ENCODE measurements around the gene IRGQ.
A peak's percentile ranks its signal among the peaks of the same experiment; 100 is the strongest.
"Not testable (repeated sequence)": the region's sequence is repeated elsewhere in the genome, so short reads cannot be mapped to it uniquely, and the experiment has no call there.

IRGQ gene

DNA sequence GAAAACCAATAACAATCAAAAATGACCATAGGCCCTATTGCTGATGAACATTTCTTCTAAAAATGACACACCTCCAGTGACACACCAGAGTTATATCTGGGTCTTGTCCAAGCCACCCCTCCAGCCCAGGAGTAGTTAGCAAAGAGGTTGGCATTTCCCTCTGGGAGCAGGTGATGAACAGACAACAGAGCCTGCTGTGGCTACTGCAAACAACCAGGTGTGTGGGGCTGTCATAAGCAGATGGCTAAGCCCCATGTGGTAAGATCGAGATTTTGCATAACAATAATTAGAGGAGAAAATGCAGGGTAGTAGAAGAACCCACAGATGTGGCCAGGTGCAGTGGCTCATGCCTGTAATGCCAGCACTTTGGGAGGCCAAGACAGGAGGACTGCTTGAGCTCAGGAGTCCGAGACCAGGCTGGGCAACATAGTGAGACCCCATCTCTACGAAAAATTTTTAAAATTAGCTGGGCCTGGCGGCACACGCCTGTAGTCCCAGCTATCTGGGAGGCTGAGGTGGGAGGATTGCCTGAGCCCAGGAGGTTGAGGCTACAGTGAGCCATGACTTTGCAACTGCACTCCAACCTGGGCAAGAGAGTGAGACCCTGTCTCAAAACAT lies 25.7 kb downstream of the IRGQ start:
- no peak for DNase-seq

DNA sequence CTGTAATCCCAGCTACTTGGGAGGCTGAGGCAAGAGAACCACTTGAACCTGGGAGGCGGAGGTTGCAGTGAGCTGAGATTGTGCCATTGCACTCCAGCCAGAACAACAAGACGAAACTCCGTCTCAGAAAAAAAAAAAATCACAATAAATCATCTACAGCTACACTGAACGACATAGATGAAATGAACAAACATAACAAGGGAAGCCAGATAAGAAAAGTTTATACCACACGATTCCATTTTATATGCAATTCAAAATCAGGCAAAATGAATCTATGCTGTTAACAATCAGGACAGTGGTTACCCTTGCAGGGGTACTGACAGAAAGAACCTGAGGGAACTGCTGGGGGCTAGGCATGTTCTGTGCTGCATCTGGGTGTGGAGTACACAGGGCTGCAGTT lies 26.3 kb downstream of the IRGQ start:
- DNase-seq, result no peak

DNA sequence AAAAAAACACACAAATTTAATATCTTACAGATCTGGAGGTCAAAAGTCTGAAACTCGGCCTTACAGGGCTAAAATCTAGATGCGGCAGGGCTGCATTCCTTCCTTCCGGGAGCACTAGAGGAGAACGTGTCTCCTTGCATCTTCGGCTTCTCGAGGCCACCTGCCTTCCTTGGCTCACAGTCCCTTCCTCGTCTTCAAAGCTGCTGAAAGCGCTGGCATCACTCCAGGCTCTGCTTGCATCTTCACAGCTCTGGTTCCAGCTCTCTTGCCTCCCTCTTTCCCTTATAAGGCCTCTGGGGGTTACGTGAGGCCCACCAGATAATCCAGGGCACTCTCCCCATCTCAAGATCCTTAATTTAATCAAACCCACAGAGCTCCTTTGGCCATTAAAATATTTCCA lies 31.1 kb downstream of the IRGQ start:
- no peak for DNase-seq

DNA sequence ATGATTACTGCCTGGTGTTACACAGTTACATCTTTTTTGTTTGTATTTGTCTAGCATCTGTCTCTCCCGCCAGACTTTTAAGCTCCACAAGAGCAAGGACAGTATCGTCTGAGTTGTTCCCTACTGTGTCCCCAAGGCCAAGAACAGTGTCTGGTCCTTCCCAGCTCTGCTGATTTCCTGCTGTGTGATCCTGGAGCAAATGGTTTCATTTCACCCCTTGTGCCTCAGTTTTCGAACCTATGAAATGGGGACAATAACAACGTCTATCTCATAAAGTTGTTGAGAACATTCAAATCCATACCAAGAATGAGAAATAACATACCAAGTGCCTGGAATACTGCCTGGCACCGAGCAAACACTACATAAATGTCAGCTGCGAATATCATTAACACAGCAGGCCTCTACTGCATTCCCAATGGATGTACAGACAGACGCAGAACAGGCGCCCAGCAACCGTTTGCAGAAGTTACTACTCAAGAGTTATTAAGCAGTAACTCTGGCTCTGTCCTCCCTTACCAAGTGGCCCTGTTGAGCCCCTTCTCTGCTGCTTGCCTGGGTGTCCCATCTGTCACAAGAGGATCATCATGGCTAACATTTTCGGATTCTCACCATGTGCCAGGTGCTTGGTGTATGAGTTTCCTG lies 32.0 kb downstream of the IRGQ start:
- DNase-seq, result no peak

DNA sequence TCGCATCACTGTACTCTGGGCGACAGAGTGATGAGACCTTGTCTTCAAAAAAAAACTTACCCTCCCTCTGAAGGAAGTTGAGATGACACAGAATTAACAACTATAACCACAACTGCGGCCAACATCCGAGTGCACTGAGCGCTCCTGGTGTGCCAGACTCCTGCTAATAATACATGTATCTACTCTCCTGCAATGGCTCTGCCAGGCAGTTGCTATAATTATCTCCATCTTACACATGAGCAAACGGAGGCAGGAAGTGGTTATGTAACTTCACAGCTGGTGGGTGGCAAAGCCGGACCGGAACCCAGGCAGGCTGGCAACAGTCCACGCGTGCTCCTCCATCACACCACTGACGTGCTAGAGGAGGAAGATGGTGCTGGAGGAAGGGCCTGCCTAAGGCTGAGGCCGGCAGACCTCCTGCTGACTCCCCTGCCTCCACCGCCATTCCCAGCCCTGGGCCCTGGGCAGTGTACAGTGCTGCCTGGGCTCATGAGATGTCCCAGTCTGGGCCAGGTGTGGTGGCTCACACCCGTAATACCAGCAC lies 33.2 kb downstream of the IRGQ start:
- DNase-seq, result no peak

DNA sequence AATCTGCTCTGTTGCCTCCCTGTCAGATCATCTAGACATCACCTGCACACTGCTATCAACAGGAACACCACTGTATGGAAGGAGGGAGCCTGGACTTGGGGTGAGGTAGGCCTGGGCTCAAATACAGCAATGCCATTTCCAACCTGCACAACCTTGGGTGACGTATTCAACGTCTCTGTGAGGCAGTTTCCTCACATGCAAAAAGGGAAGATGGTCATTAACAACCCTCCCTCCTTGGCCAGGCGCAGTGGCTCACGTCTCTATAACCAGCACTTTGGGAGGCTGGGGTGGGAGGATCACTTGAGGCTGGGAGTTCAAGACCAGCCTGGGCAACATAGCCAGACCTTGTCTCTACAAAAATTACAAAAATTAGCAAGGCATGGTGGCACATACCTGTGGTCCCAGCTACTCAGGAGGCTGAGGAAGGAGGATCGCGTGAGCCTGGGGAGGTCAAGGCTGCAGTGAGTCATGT lies 33.7 kb downstream of the IRGQ start:
- no peak for DNase-seq

DNA sequence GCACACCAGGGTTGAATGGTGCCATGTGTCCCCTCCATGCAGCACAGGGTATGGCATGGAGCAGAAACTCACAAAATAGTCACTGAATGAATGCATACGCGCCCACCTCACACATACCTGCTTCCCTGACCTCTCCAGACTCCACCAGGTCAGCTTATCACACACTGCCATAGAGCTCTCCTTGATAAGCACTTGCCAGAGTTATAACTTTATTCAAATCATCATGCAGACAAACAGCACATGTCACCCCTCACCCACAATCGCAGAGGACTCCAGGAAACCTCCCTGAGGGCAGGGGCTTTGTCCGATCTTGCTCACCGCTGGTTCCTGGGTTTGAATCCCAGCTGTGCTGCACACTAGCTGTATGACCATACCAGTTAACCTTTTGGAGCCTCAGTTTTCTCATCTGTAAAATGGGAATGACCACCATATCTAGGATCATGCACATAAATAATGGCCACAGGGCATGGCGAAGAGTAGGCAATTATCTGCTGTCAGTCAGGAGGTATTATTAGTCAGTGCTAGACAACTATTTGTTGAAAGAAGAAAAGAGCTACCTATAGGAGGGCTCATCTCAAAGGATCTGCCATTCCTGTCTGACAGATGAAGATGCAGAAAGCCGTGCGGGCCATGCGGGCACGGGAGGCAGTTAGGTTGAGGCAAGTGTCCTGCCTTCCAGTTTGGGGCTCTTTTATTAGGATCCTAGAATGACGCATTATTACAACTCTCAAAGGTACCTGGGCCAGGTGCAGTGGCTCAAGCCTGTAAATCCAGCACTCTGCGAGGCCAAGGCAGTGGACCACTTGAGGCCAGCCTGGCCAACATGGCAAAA lies 34.6 kb downstream of the IRGQ start:
- DNase-seq, result no peak

DNA sequence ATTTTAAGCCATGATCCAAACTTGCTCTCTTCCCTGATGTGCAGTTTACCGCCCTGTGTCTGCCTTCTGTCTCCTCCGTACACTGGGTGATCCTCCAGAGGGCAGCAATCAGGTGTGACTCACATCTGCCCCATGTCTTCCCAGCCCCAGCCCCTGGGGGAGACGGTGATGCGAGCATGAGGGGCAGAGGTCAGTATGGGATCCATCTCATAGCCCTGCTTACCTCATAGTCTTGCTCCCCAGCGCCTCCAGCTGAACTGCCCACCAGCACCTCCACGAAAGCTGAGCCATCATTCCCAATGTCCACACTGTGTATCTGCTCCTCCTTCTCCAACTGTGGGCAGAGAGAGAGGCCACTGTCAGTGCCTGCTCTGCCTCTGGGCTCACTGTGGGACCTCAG lies 35.2 kb downstream of the IRGQ start:
- DNase-seq, result peak; percentile 65

DNA sequence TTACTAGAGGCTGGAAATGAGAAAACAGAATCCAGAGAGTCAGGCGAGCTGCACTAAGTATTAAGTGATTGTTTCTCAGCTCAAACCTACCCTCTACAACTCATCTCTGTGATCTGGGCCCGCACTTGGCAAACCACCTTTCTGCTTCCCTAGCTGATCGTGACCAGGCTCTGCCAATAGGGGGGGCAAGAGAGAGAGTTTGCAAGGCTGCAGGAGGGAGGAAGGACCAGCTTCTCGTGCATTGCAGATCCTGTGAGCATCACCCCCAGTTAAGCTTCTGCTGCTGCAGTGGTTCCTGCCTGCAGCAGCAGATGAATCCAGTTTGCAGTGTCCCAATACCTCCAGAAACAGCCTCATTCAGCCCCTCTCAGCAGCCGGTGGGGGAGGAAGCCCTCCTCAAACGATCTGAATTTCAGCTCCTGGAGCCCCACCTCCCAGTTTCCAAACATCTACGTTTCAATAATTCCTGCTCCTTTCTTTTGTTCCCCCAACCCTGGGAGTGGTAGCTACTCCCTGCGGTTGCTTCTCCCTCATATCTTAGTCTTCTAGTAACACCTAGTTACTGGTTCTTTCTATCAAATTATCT lies 40.7 kb downstream of the IRGQ start:
- peak; percentile 88 for DNase-seq

DNA sequence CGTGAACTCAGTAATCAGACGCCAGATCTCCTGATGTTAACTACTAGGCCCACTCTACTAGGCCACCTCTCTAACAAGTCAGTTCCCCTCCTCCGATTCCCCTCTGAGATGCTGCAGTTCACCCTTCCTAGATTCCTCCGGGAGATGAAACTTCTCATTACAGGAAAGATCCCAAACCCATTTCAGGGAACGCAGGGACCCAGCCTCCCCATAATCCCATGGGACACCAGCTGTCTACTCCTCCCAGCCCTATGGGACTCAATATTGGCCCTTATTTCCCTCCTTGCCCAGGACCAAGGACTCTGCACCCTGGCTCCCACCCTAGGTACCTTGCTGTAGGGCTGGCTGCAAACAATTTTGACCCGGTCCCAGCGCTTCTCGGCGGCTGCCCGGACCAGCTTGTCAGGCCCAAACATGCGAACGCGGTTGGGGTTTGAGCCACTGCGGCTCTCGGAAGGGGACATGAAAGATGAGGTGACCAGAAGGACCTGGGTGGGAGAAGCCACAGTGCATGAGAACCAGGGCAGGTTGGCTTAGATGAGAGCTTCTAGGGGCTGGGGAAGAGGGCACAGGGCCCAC lies 41.5 kb downstream of the IRGQ start:
- DNase-seq, result no peak

DNA sequence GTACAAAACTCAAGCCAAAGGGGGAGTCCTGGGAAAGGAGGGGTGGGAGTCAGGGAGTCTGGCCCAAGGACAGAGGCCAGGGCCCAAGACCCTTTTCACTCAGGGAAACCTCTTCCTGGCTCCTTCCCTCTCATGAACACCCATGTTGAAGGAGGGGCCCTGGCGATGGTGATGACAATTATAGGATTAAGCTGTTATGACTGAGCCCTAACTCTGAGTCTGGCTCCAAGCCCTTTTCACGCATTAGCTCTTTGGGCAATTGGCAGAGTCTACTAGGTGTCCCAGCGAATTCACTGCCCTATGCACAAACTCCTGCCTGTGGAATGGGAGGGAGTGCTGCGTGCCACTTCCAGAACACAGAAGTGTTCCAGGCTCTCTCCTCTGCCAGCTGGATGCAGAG lies 42.3 kb downstream of the IRGQ start:
- no peak for DNase-seq

DNA sequence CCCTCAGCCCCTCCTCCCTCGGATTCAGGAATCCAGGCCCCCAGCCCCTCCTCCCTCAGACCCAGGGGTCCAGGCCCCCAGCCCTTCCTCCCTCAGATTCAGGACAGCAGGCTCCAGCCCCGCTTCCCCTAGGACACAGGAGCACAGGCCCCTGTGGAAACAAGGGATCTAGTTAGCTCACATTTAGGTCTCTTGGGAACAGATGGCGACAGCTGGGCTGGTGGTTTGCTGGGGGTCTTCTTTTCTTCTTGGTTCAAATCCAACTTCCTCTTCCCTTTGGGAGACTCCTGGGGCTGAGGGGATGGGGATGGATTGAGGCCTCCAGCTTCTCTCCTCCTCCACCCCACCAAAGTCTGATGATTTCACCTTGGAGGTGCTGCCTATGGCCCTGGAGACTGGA lies 43.3 kb downstream of the IRGQ start:
- no peak for DNase-seq

DNA sequence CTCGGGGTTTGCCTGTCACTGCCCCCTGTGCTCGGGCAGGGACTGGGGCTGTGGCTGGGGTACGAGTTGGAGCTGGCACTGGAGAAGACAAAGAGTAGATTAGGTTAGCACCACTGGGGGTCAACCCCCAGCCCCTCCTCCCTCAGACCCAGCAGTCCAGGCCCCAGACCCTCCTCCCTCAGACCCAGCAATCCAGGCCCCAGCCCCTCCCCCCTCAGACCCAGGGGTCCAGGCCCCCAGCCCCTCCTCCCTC lies 43.8 kb downstream of the IRGQ start:
- no peak for DNase-seq

DNA sequence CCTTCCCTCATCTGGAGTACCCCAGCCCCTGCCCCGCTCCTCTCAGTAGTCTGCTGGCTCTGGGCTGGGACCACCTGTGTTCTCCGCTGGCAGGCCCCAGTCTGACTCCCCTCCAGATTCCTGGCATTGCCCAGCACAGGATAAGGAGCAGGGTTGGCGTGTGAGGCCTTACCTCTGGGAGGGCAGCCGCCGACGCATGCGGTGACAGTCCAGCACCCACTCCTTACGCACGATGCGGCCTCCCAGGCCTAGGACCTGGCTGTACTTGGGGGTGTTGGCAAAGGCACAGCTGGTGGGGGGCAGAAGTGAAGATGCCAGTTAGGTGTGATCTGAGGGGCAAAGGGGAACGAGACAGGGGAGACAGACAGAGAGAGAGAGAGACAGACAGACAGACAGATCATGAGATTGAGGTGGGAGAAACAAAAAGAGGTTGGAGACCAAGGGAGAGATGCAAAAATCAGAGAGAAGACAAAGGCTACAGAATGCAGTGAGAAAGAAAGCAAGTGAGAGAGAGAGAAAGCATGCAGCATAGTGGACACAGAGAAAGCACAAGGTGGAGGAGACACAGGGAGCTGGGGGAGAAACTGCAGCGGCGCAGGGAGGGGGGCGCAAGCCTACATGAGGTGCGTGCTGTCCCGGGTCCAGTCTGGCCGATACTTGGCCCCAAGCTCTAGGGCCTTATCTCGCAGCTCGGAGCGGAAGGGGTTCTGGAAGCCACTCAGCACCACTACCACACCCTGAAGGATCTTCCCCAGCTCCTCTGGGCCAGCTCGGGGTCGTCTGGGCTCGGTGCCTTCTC lies 44.3 kb downstream of the IRGQ start:
- no peak for DNase-seq

DNA sequence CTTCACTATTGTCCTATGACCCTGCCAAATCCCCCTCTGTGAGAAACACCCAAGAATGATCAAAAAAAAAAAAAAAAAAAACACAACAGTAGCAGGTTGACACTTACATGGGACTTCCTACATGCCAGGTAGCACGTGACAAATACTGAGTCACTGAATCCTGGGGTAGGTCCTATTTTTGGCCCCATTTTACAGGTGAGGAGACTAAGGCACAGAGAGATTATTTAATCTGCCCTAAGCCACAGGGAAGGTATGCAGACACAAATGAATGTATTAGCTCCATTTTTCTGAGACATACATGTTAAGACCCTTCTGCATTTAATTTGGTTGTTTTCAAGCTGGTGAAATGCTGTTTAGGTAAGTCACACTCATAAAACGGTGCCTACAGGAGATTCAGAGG lies 47.2 kb downstream of the IRGQ start:
- DNase-seq, result no peak

DNA sequence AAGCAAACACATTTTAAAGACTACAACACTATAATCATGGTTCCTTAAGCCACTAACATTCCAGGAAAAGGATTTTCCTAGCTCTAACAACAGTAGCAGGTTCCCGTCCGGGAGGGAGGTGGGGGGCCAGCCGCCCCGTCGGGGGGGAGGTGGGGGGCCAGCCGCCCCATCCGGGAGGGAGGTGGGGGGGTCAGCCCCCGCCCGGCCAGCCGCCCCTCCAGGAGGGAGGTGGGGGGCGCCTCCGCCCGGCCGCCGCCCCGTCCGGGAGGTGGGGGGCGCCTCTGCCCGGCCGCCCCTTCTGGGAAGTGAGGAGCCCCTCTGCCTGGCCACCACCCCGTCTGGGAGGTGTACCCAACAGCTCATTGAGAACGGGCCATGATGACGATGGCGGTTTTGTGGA lies 48.0 kb downstream of the IRGQ start:
- DNase-seq, result not testable (repeated sequence)

DNA sequence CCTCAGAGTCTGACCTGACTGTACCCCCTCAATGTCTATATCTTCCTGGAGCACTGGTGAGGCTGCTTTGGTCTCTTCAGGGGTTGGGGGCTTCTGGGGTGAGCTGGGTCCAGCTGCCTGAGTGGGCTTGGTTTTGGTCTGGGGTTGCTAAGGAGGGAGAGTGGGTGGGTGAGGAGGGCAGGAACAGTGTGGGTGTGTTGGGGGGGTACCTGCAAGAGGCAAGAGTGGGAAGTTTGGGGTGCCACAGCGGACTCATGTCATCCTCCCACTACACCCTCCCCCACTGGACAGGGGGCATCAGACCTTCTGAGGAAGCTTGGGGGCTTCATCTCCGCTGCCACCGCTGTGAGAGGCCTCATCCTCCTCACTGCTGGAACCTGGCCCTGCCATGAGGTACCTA lies 49.4 kb downstream of the IRGQ start:
- DNase-seq, result no peak

DNA sequence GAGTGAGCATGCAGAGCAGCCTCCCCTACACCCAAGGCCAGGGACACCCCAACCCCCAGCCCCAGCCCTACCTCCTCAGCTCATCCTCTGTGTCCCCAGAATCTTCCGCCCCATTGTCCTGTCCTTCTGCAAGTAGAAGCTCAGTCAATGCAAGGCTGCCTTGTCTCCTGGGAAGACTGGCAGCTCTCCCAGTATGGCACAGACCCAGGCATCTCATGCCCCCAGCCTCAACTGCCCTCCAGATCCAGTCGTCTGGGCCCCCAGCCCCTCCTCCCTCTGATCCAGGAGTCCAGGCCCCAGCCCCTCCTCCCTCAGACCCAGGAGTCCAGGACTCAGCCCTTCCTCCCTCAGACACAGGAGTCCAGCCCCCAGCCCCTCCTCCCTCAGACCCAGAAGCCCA lies 50.0 kb downstream of the IRGQ start:
- DNase-seq, result no peak

DNA sequence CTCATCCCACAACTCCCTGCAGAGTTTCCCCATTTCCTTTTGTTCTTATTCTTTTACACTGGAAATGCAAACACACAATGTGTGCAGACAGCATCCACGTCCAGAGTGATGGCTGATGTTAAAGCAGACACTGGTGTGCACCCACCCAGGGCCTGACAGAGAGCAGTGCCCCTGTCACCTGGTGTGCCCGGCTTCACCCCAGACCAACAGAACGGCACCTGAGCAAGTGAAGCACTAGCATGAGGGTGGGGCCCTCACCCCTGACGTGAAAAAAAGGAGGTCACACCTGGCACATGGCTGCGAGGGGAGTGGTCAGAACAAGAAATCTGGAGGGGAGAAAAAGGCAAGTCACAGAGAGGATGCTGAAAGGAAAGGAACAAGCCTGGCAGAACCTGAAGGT lies 50.7 kb downstream of the IRGQ start:
- DNase-seq, result no peak

DNA sequence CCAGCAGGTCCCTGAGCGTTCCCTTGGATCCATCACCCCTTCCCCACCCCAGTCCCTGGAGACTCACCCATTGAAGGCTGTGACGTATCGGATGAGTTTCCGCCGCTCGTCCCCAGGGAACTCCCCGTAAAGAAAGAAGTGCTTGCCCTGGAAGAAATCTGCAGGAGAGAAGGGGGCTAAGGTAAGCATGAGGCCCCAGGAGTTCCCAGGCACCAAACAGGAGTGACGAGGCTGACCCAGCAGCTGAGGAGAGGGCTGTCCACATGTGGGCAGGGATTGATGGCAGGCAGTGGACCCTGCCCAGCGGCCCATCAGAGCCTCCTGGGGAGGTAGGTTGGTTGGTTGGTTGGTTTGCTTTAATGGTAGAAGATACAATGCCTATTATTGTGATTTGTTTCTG lies 51.9 kb downstream of the IRGQ start:
- DNase-seq, result no peak

DNA sequence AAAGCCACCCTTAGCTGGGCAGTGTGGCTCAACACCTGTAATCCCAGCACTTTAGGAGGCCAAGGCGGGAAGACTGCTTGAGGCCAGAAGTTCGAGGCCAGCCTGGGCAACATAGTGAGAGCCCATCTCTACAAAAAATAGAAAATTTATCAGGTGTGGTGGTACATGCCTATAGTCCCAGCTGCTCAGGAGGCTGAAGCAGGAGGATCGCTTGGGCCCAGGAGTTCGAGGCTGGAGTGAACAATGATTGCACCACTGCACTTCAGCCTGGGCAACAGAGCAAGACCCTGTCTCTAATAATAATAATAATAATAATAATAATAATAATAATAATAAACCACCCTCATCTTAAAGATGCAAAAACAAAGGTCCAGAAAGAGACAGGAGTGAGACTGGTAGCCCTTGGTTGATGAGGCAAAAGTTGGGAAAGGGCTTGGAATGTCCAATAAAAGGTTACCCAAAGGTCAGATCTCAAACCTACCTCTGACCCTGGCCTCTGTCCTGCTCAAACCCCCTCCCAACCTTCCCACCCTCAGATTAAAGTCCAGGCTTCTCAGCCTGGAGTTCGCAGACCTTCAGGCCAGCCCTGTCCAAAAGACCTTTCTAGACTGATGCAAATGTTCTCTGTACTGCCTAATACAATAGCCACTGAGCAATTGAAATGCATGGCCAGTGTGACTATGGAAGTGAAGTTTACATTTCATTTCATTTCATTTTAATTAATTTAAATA lies 53.8 kb downstream of the IRGQ start:
- no peak for DNase-seq

DNA sequence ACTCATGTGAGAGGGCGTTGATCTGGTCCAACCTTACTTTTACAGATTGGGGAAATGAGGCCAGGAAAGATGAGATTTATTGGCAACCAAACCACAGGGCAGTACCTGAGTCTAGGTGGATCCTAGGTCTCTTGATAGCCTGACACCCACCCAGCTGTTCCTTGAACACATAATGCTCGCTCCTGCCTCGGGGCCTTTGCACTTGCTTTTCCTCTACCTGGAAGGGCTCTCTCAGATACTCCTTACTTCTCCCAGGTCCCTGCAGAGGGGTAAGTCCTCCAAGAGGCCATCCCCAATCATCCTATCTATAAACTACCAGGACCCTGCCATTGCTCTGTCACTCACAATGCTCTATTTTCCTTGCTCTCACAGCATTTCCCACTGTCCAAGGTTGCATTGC lies 55.6 kb downstream of the IRGQ start:
- DNase-seq, result no peak
